Smooth muscle cell (in vitro differentiated cells): ENCODE data around the gene SURF6. TPM values are rescaled to one million over a fixed set of nuclear protein-coding genes. Genes with fewer than 3 reads are reported as not detected.
"Not testable (repeated sequence)": the region's sequence is repeated elsewhere in the genome, so short reads cannot be mapped to it uniquely, and the experiment has no call there.

Experiments used
- DNase-seq: peaks from one replicate; lab custom pipeline; 2025; ENCODE audit not compliant: unreplicated experiment; lab: John Stamatoyannopoulos, UW
- H2AFZ ChIP-seq: fragments of 200-600 bp; sonication (generic); 2 replicates; pipeline ENCODE4 v1.6.0; 2016; ENCODE audit warnings: antibody characterized with exemption, low read depth, mild to moderate bottlenecking
- H3F3A ChIP-seq: fragments of 200-600 bp; sonication (generic); 2 replicates; pipeline ENCODE4 v1.6.0; 2017; ENCODE audit warnings: antibody characterized with exemption, low read depth
- H3K27ac ChIP-seq: fragments of 200-600 bp; sonication (generic); 2 replicates; pipeline ENCODE4 v1.5.1; 2016; ENCODE audit warnings: low read depth, mild to moderate bottlenecking
- H3K27me3 ChIP-seq: fragments of 200-600 bp; sonication (generic); 2 replicates; pipeline ENCODE4 v1.6.1; 2016; ENCODE audit warnings: low read depth, mild to moderate bottlenecking
- H3K36me3 ChIP-seq: fragments of 200-600 bp; sonication (generic); 2 replicates; pipeline ENCODE4 v1.5.1; 2016; ENCODE audit warnings: low read depth
- H3K4me1 ChIP-seq: fragments of 200-600 bp; sonication (generic); 2 replicates; pipeline ENCODE4 v1.5.1; 2016; ENCODE audit warnings: low read depth
- H3K4me2 ChIP-seq: fragments of 200-600 bp; sonication (generic); 2 replicates; pipeline ENCODE4 v1.6.0; 2016; ENCODE audit warnings: mild to moderate bottlenecking
- H3K4me3 ChIP-seq: fragments of 200-600 bp; sonication (generic); 2 replicates; pipeline ENCODE4 v1.5.1; 2016; ENCODE audit warnings: mild to moderate bottlenecking
- H3K79me2 ChIP-seq: fragments of 200-600 bp; sonication (generic); 2 replicates; pipeline ENCODE4 v1.6.0; 2016; ENCODE audit warnings: low read depth, mild to moderate bottlenecking
- H3K9ac ChIP-seq: fragments of 200-600 bp; sonication (generic); 2 replicates; pipeline ENCODE4 v1.6.0; 2016; ENCODE audit warnings: low read depth
- H3K9me3 ChIP-seq: fragments of 200-600 bp; sonication (generic); replicated peaks from 2 replicates; pipeline ENCODE4 v1.5.1; 2016; ENCODE audit warnings: low read depth
- H4K20me1 ChIP-seq: fragments of 200-600 bp; sonication (generic); 2 replicates; pipeline ENCODE4 v1.6.0; 2016; ENCODE audit warnings: low read depth
- CTCF ChIP-seq: fragments of 200-600 bp; sonication (generic); IDR thresholded peaks from 2 replicates; pipeline ENCODE4 v1.5.1; 2017; ENCODE audit warnings: borderline replicate concordance, mild to moderate bottlenecking, antibody characterized with exemption; ENCODE audit not compliant: insufficient read depth, poor library complexity, severe bottlenecking
- WGBS: methylation state at CpG from one replicate; pipeline ENCODE4 v1.1.7; 2016; ENCODE audit warnings: low lambda C conversion rate; 5-methylcytosine and 5-hydroxymethylcytosine counted together
- polyA plus RNA-seq: library from polyadenylated mRNA; unstranded; fragments of >200 nt; fragmentation: Nextera tagmentation; extraction: Ambion mirVana; gene quantifications from 2 replicates; pipeline ENCODE4 v1.2.1, GENCODE V29; 2016
- small RNA-seq: library from RNA; depleted of rRNA; stranded (forward); fragments of <200 nt; gene quantifications from one replicate; pipeline ENCODE3, GENCODE V24; 2014
- total RNA-seq: library from RNA; depleted of rRNA; stranded (reverse); fragments of >200 nt; gene quantifications from 2 replicates; pipeline ENCODE4 v1.2.3, GENCODE V29; 2014

SURF6 gene
- total and polyA plus RNA-seq, 2 experiments from 2014 or later: 8.1 to 17.8 TPM

- Histone ChIP-seq H3K4me2 (no peak overlapping the region), H3K9me3 (peaks cover 5% of the 10 kb centered on the region), H4K20me1 (no peaks in the 10 kb centered on the region), H3K4me1 (no peaks in the 10 kb centered on the region), H3K27me3 (no peaks in the 10 kb centered on the region), H2AFZ (no peak overlapping the region), H3K4me3 (no peak overlapping the region), H3K9ac (no peak overlapping the region), H3K27ac (no peak overlapping the region), H3K79me2 (no peaks in the 10 kb centered on the region), H3F3A (no peaks in the 10 kb centered on the region), H3K36me3 (no peaks in the 10 kb centered on the region)
- WGBS: 97% methylated on average over 8 of the region's 8 CpGs
- no peak for DNase-seq
- TF ChIP-seq CTCF: no peak
These were observed 51.6 kb downstream of the SURF6 start for GRCh38 chr9:133284362-133284761.

- not testable (repeated sequence) for H3K27me3 ChIP-seq, H3K4me2 ChIP-seq, H3K4me3 ChIP-seq, H3K9me3 ChIP-seq, H3K27ac ChIP-seq, H3K9ac ChIP-seq, H2AFZ ChIP-seq, H3F3A ChIP-seq, H3K36me3 ChIP-seq, H3K4me1 ChIP-seq, H4K20me1 ChIP-seq, DNase-seq, H3K79me2 ChIP-seq
- WGBS: 50% methylated on average over 16 of the region's 16 CpGs
These were observed 52.5 kb downstream of the SURF6 start for GRCh38 chr9:133283255-133284032.

- Histone ChIP-seq H3K36me3 (no peaks in the 10 kb centered on the region), H3K4me2 (no peak overlapping the region), H3K9me3 (no peaks in the 10 kb centered on the region), H3K4me3 (no peak overlapping the region), H3K79me2 (no peaks in the 10 kb centered on the region), H2AFZ (no peak overlapping the region), H3F3A (no peaks in the 10 kb centered on the region), H3K27ac (no peak overlapping the region), H3K27me3 (no peaks in the 10 kb centered on the region), H4K20me1 (no peaks in the 10 kb centered on the region), H3K9ac (no peak overlapping the region), H3K4me1 (no peaks in the 10 kb centered on the region)
- no peak for TF ChIP-seq CTCF
- DNase-seq: no peak
- WGBS: 81% methylated on average over 7 of the region's 7 CpGs
These were observed 53.3 kb downstream of the SURF6 start for GRCh38 chr9:133282464-133283238.

GRCh38 chr9:133280392-133280791 is 55.6 kb downstream of the SURF6 start:
- Histone ChIP-seq H3K9ac (no peak overlapping the region), H3K4me2 (no peak overlapping the region), H3K4me1 (no peaks in the 10 kb centered on the region), H3K27me3 (no peaks in the 10 kb centered on the region), H3F3A (no peaks in the 10 kb centered on the region), H3K9me3 (no peaks in the 10 kb centered on the region), H2AFZ (no peak overlapping the region), H4K20me1 (no peaks in the 10 kb centered on the region), H3K4me3 (no peak overlapping the region), H3K79me2 (no peaks in the 10 kb centered on the region), H3K27ac (no peak overlapping the region), H3K36me3 (no peaks in the 10 kb centered on the region)
- no peak for TF ChIP-seq CTCF
- no peak for DNase-seq
- WGBS: 77% methylated on average over 5 of the region's 5 CpGs

Small RNAs within 50 kb of the gene (small RNA-seq; reads per million reads assigned to genes)
- not detected for gene RF00019
- not detected for gene SNORD24
- gene SNORD36A: not detected
- not detected for gene SNORD36B
- not detected for gene SNORD36C

Other genes with a start within 250 kb of the SURF6 start
- gene RALGDS, start 214.9 kb downstream of the SURF6 start, total RNA-seq: 27.8 and 28.5 TPM in 2 replicates
- 37.7 and 43.7 TPM in 2 replicates for gene RALGDS, start 214.9 kb downstream of the SURF6 start, polyA plus RNA-seq
- gene GBGT1, start 172.3 kb downstream of the SURF6 start, total RNA-seq: 8.2 and 11.3 TPM in 2 replicates
- gene GBGT1, start 172.3 kb downstream of the SURF6 start, polyA plus RNA-seq: 4.5 and 6.7 TPM in 2 replicates
- not detected in 2 replicates for gene OBP2B, start 126.9 kb downstream of the SURF6 start, total RNA-seq
- gene OBP2B, start 126.9 kb downstream of the SURF6 start, polyA plus RNA-seq: not detected in 2 replicates
- 0.67 and 1.0 TPM in 2 replicates for gene ABO, start 61.0 kb downstream of the SURF6 start, total RNA-seq
- gene ABO, start 61.0 kb downstream of the SURF6 start, polyA plus RNA-seq: 0.37 and 2.1 TPM in 2 replicates
- gene MED22, start 11.9 kb upstream of the SURF6 start, total RNA-seq: 8.3 and 9.0 TPM in 2 replicates
- 15.8 and 17.9 TPM in 2 replicates for gene MED22, start 11.9 kb upstream of the SURF6 start, polyA plus RNA-seq
- gene RPL7A, start 12.0 kb upstream of the SURF6 start, total RNA-seq: 1,134 and 1,254 TPM in 2 replicates
- gene RPL7A, start 12.0 kb upstream of the SURF6 start, polyA plus RNA-seq: 372 and 413 TPM in 2 replicates
- 23.8 and 33.5 TPM in 2 replicates for gene SURF1, start 20.3 kb upstream of the SURF6 start, total RNA-seq
- gene SURF1, start 20.3 kb upstream of the SURF6 start, polyA plus RNA-seq: 57.7 and 60.7 TPM in 2 replicates
- 2.8 and 11.4 TPM in 2 replicates for gene SURF2, start 20.4 kb upstream of the SURF6 start, total RNA-seq
- 21.4 and 28.9 TPM in 2 replicates for gene SURF2, start 20.4 kb upstream of the SURF6 start, polyA plus RNA-seq
- gene SURF4, start 39.9 kb upstream of the SURF6 start, total RNA-seq: 353 and 377 TPM in 2 replicates
- gene SURF4, start 39.9 kb upstream of the SURF6 start, polyA plus RNA-seq: 340 and 396 TPM in 2 replicates
- gene STKLD1, start 40.2 kb upstream of the SURF6 start, total RNA-seq: 2.7 TPM in 1 of 2 replicates, not detected in the other
- gene STKLD1, start 40.2 kb upstream of the SURF6 start, polyA plus RNA-seq: 0.90 and 0.99 TPM in 2 replicates
- 11.5 and 12.9 TPM in 2 replicates for gene REXO4, start 81.8 kb upstream of the SURF6 start, total RNA-seq
- gene REXO4, start 81.8 kb upstream of the SURF6 start, polyA plus RNA-seq: 18.5 and 21.6 TPM in 2 replicates
- gene ADAMTS13, start 86.2 kb upstream of the SURF6 start, total RNA-seq: 1.4 and 3.1 TPM in 2 replicates
- 3.7 and 6.8 TPM in 2 replicates for gene ADAMTS13, start 86.2 kb upstream of the SURF6 start, polyA plus RNA-seq
- gene CACFD1, start 123.8 kb upstream of the SURF6 start, total RNA-seq: 5.8 and 8.9 TPM in 2 replicates
- gene CACFD1, start 123.8 kb upstream of the SURF6 start, polyA plus RNA-seq: 22.8 and 27.1 TPM in 2 replicates
- 12.7 and 13.8 TPM in 2 replicates for gene SLC2A6, start 142.9 kb upstream of the SURF6 start, total RNA-seq
- 21.0 and 28.3 TPM in 2 replicates for gene SLC2A6, start 142.9 kb upstream of the SURF6 start, polyA plus RNA-seq
- not detected in 2 replicates for gene MYMK, start 188.8 kb upstream of the SURF6 start, total RNA-seq
- gene MYMK, start 188.8 kb upstream of the SURF6 start, polyA plus RNA-seq: not detected in 2 replicates
- 8.1 and 8.9 TPM in 2 replicates for gene ADAMTSL2, start 198.5 kb upstream of the SURF6 start, total RNA-seq
- 8.9 and 10.5 TPM in 2 replicates for gene ADAMTSL2, start 198.5 kb upstream of the SURF6 start, polyA plus RNA-seq